RPMI8226 (cell line): Measurements from ENCODE around the gene XCL2.
"Not testable (repeated sequence)": the region's sequence is repeated elsewhere in the genome, so short reads cannot be mapped to it uniquely, and the experiment has no call there.

Source experiments
- DNase-seq: peaks from one replicate; pipeline ENCODE4 v3.0.0-alpha.2; 2015

XCL2 gene

DNA sequence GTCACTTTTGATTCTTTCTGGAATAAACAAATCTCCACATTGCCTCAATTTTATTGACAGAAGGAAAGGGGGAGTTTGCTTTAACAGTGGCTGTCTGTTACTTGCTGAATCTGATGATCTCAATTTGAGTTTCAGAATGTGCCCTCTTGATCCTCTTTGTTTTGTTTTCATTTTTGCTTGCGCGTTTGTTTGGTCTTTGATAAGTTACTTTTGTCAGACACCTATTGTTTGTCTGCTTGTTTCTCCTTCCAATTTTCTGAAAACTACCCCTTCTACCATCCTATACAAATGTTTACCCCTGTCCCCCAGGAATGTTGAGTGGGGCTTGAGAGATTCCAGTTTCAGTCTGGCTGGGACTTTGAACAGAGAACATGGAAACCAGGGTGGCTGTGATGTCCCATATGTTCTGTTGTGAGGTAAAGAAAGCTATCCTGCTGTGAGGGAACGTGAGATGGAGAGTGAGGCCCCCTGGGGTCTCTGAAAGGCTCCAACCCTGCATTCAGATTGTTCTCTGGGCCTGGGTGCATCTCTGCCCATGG lies 11.8 kb upstream of the XCL2 start:
- no peak for DNase-seq

DNA sequence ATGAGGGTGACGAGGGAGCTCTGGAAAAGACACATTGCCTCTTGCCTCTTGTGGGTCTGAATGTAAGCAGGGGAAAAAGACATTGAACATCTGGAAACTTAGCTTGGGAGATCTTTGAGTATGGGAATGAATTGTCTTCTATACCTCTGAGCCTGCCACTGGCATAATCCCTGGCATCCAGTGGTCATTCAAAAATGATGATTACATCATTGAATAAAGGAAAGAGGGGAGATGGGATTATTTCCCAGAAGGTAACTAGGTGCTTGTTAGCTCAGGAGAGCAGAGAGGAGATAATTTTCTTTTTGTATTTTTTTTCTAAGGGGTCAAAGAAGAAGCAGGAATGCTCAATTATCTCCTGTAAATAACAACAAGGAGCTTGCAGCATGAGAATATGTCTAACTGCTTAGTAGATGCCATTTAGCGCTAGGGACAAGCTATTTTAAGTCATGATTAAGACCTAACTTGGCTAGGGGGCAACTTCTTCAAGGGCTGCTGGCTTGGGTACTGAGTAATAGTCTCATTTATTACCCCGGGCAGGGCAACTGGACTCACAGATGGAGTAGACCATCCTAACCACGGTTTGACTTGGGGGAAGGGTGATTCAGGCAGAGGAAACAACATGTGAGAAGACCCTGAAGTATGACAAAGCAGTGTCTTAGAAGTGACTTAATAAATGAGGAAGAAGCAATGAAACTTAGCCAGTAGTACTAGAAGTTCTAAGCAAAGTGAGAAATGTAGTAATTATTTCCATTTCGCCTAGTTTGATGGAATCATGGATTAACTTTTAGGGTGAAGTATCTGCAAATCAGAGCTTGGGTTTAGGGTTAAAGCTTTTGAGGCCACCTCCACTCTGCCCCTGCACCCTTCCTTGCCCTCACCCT lies 11.0 kb upstream of the XCL2 start:
- no peak for DNase-seq

DNA sequence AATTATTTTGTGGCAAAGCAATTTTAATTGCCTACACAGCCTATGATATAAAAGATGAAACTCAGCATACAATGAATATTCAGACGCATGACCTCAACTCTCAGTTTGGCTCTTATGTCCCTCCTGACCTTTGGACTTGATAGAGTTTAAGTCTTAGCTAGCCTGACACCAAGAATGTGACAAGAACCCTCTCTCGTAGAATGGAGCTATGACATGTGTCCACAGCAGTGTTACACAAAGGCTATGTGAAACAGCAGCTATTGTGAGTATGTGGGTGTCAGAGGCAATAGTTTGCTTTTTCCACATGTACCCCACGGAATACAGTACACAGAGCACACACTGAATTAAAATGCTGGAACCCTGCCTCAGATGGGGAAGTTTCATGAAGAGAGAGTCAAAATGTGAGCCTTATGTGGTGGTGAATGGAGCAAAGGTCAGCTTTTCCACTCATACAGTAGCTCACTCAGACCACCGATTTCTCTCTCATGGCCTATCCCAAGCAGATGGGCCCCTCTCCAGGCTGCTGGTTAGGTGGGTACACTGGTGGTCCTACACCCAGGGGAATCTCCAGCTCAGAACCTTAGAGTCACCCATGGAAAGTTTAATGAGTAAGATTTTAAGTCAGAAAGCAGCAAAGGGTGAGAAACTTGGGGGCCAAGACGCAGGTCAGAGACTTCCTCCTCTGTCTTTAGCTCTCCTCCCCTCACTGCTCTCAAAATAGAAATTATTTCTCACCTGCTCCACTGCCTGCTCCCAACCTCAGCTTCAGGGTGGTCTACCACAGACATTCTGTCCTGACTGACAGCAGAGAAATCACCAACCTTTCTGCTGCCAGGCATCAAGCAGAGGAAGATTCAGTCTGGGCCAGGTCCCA lies 10.1 kb upstream of the XCL2 start:
- no peak for DNase-seq

DNA sequence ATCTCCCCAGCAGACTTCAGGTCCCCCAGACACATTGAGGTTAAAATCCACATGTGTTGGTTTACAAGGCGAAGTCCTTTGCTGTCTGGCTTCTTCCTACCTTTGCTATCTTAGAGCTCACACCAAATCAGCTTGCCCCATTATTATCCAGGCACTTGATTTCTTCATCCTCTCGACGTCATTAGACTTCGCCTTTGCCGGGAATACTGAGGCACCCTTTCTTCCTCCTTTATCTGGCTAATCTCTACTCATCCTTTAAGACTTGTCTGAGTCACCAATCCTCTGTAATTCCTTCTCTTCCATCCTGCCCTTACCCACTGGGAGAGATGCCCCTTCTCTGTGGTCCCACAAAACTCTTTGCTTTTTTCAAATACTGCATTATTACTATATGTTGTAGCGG lies 9.2 kb upstream of the XCL2 start:
- DNase-seq: no peak

DNA sequence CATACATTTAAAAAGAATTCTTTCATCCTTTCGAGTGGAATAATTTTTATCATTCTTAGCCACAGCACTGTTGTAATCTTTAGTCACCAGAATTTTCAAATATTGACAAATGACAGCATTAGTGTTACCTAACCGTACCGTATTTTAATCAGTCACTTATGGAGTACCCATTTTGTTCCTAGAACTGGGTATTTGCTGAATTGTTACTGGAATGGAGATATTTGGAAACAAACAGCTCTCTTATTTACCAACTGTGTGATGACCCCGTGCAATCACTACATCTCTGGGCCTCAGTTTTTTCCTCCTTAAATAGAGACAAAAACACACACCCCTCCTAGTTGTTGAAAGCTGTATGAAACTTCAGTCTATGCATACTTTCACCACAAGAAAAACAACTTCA lies 7.9 kb upstream of the XCL2 start:
- no peak for DNase-seq

DNA sequence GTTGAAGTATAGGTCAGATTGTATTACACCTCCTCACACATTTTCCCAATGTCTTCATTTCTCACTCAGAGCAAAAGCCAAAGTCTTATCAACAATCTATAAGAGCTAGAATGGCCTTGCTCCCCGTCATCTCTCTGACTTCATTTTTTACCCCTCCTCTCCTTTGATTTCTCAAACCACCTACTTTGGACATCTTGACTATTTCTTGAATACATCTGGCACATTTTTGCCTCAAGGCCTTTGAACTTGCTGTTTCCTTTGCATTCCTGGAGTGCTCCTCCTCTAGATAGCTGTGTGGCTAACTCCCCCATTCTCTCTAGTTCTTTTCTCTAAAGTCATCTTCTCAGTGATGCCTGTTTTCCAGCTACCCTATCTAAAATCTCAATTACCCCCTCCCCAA lies 7.2 kb upstream of the XCL2 start:
- DNase-seq: no peak

DNA sequence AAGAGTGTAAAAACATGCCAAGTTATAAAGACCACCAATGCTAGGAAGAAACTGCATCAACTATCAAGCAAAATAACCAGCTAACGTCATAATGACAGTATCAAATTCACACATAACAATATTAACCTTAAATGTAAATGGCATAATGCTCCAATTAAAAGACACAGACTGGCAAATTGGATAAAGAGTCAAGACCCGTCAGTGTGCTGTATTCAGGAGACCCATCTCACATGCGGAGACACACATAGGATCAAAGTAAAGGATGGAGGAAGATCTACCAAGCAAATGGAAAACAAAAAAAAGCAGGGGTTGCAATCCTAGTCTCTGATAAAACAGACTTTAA lies 2.7 kb upstream of the XCL2 start:
- DNase-seq: not testable (repeated sequence)

DNA sequence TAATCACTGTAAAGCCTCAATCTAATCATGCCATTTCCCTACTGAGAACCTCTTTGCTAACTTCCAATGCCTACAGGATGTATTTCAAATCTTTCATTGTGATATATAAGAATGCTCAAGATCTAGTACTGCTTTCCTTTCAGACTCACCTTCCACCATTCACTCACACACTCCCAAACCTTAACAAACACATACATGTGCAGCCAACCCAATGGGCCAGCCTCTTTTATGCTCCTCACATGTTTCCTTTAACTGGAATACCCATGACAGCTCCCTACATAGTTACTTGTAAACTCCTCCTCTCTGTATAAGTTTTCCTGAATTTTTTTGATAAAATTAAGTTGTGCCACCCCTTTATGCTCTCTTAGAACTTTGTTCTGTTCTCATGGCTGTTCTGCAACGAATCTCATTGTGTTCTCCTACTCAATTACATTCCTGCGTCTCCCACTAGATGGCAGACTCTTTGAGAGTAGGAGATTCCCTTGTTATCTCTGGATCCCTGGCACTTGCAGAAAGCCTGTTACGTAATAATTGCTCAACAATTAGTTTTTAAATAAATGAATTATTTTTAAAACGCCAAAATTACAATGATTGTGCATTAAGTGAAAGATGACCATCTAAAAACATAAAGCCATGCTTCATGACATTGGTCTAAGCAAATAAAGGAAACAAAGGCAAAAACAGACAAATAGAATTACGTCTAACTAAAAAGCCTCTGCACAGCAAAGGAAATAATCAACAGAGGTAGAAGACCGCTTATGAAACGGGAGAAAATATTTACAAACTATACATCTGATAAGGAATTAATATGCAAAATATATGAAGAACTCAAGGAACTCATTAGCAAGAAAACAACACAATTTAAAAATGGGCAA lies 2.1 kb upstream of the XCL2 start:
- peak; percentile 24 for DNase-seq

DNA sequence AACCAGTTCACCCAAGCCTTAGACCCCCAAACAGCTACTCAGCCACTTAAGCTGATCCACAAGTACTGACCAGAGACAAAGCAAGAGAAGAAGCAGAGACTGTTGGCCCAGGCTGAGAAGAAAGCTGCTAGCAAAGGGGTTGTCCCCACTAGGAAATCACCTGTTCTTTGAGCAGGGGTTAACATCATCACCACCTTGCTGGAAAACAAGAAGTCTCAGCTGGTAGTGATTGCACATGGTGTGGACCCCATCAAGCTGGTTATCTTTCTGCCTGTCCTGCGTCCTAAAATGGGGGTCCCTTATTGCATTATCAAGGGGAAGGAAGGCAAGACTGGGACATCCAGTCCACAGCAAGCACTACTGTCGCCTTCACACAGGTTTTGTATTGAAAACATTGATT lies 819 bp downstream of the XCL2 start:
- not testable (repeated sequence) for DNase-seq

DNA sequence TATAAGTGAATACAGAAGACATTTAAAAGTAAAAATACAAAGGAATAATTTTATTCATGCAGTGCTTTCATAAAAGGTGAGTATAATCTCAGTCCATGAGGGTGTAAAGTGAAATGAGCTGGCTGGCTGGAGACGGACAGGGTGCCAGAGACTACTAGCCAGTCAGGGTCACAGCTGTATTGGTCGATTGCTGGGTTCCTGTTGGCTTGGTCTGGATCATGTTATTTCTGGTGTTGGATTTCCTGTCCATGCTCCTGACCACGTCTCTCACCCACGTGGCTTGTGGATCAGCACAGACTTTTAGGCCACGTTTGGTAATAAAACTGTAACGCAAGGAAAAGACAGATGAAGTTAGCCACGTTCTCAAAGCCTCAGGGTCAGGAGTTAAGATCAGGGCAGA lies 3.0 kb downstream of the XCL2 start:
- DNase-seq: not testable (repeated sequence)

DNA sequence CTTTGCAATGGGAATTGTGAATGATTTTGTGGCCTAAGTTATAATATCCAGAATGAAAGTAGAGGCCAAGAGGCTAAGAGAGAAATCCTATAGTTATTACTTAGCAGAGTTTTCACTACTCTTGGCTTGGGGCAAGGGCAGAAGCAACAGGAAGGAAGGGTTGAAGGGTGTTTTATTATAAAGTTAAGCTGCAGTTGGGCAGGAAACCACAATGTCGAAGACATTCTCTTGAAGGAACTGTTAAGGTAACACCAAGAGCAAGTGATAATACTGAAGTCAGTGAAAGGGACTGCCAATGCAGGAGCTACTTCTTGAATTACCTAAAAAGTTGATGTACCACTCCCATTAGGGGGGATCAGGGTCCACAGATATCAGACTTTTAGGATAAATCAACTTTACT lies 8.3 kb downstream of the XCL2 start:
- no peak for DNase-seq

DNA sequence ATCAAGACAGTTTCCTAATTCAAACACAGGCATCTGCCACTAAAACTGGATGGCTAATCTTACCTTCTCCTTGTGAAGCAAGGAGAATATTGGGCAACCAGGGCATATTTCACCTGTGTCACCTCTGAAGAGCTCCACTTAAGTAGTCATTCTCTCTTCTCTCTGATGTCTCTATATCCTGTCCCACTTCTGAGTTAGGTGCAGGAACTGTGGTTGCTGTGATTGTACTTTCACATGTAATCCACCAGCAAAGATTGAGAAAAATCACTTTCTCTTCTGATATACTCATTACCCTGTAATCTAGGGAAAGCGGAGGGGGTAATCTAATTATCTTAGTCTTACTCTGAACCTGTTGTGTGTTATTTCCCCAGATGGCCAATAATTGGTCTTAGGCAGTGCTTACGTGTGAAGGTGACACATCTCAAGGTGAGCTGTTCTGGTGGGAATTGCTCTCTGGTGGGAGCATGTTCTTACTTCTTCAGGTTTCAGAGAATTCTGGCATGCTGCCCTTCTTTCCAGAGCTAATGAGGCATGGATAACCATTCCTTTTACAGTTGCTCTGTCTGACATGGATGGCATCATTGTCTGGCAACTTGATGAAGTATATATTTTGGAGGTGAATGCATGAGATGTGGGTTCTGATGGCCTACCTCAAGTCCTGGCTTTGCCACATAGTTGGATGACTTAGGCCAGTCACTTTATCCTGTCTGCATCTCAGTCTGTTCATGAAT lies 12.0 kb downstream of the XCL2 start:
- DNase-seq: no peak

DNA sequence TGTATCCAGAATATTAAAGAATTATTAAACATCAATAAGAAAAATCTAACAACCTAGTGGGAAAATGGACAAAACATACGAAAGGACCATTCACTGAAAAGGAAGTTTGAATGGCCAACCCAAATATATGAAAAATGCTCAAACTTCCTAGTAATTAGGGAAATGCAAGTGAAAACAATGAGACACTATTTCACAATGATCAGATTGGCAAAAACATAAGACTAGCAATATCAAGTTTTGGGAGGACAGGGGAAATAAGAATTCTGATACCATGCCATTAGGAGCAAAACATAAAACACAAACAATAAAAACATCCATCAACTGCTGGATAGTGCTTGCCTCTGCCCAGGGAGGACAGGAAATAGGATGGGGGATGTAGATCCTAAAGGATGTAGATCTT lies 14.3 kb downstream of the XCL2 start:
- no peak for DNase-seq

DNA sequence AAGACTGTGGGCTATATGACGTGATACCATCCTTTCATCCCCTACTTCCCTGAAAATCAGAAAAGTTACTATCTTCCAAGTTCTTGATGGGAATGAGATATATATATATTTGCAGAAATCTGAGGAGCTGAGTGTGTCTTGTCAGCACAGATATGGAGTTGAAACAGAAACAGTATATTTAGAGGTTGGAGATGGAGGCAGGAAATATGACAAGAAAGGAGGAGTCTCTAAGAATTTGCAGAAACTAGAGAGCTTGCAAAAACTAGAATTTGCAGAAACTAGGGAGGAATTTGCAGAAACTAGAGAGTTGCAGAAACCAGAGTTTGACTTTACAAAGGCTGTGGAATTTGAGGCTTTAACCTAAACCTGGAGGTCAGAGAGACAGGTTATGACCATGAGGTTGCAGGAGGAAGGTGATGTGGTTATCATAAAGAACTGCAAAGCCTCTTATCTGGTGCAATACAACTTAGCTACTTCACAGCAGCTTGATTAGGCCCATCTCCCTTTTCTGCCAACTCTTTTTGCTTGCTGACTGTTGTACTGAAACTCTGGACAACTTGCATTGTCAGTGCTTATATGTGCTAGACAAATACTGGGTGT lies 22.3 kb downstream of the XCL2 start:
- no peak for DNase-seq

DNA sequence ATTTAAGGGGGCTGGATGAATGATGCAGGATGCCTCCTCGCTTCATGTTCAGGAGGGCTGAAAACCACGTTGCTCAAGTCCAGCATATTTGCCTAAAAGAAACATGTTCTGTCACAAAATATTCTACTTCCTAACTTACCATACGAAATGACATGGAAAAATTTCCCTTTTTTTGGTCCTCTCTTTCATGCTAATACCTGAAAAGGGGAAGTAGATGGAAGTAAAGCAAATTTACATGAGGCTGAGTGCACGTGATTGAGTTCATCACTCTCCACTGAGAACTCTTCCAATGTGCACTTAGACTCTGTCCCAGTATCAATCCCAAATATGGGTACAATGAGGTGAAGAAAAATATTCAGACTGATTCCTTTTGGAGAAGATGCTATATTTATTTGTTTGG lies 23.0 kb downstream of the XCL2 start:
- no peak for DNase-seq

DNA sequence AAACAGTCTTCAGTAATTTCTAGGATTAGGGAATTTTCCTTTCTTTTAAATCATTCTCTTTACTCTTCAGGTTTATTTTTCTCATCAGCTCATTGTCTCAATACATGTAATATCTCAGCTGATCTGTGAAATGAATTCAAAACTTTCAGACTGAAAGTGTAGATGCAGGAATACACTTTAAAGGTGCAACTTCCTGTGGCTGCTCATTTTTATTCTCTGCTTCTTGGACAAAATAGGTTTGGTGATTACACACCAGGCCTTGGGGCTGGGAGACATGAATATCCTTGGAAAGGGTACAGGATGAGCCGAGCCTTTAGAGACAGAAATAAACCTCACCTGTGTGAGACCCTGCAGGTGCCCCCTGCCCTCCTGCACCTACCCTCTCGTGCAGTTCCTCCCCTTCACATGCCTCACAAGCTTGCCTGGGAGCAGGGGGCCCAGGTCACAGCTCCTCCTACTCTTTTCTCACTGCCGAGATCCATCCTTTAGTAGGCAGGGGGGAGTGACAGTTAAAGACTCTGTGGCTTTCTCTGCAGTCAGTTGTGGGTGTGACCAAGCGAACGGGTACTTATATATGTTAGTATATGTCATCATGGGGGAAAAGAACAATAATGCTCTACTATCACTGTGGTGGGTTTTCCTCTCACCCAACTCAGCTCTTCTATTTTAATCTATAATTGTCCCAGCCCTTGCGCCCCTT lies 23.6 kb downstream of the XCL2 start:
- no peak for DNase-seq

DNA sequence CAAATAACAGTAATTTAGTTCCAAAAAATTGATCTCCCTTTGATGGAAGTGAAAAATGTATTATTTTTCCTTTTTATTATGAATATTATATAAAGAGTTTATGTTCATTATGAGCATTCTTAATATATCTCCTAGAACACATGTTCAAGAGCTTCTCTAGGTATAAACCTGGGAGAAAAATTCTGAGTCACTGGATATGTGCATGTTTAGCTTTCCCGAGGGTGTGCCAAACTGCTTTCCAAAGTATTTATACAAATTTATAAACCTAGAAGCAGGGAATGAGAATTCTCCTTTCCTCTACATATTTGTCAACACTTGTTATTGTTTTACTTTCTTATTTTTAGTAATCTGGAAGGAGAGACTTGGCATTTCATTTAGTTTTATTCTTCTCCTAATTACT lies 25.0 kb downstream of the XCL2 start:
- no peak for DNase-seq

DNA sequence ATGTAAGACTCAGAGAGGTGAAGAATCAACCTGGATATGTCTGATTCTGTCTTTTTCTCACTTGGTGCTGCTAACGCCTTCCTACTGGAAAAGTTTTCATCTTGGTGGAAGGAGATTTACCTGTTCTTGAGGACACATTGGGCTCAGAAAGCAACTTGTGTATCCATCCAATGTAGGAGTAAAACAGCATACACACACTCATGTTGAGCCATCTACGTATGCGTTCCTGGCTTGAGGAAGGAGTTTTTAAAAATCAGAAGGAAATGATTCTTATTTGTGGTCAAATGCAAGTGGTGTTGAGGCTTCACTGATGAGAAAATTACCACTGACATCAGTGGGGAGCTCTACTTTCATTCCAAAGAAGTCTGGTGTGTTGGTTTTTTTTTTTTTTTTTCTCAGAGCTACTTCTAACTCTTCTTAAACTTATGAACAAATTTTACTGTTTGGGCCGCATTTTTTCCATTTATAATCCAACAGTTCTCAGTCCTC lies 25.6 kb downstream of the XCL2 start:
- no peak for DNase-seq

DNA sequence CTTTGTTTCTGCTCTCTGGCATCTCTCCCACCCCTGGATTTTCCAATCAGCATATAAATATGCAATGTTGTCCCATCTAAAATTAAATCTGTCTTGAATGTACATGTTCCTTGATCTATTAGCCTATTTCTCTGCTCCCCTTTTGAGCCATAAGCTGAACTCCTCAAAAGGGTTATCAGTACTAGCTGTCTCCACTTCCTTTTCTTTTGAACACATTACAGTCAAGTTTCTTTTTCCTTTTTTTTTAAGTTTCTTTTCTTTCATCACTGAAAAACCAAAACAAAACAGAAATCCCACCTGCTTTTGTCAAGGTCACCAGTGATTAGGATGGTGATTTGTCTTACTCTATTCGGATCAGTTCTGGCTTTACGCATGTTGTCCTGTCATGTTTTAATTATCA lies 29.3 kb downstream of the XCL2 start:
- no peak for DNase-seq

DNA sequence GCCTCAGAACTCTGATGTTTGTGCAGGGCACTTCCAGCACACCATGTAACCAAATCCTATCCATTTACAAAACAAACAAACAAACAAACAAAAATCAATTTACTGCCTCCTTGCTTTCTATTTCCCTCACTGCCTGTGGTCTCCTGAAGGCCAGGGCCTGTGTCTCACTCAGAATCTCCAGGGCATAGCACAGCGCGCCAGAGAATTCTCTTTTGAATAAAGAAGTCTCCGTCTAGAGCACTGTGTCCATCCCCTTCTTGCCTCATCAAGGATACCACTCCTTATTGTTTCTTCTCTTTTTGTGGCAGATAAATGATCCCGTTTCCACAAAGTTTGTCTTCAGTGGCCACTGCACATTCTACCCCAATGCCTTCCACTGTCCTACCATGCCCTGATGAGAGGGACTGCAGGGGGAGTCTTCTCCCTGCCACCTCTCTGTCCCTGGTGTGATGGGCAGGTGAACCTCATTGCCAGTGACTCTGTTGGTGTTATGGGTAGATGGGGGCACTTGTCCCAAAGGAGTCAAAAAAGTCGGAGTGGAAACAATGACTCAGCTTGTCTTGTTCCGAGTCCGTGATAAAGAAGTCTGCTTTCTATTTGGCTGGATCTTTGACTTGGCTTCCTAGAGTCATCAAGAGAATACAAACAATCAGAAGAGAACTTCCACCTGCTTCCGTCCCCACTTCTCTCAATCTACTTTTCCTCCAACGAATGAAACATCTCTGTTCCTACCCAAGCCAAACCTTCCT lies 30.0 kb downstream of the XCL2 start:
- DNase-seq: no peak
